ENCODE data around the gene MAPK10. TPM values are rescaled to one million over a fixed set of nuclear protein-coding genes. Genes with fewer than 3 reads are reported as not detected.

Gene MAPK10
- total RNA-seq: not detected in 2 replicates

DNA sequence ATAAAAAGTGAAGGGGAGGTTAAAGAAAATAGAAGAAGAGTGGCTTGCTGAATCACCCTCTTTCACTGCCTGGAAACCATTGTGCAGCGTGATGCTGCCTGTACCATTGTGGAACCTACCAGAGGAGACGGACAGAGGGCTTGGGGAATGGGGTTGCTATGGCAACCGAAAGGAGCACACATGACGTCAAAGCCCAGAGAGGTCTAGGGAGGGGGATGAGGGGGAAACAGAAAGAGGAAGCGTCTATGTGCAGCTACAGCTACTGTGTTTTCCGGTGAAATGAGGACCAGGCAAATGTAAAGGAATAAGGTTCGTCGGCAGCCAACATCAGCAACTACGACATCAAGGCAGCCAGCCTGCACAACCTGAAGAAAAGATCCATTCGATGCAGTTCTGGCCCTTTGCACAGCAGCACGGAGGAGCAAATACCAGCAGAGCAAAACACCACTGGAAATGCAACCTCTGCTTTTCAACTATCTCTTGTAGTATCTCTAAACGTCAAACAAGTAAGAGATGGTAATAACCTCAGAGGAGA, at the start of gene MAPK10:
MAPK10 (minus strand) TSS at position 110 of the 535 bp plus-strand sequence.
- intact Hi-C loops (cut with micrococcal nuclease): no loop called here

GRCh38 chr4:86403575-86403974, 43.7 kb upstream of the MAPK10 start:
- Mint-ChIP-seq H3K27me3 (no peaks in the 10 kb centered on the region), H3K27ac (no peak overlapping the region), H3K9me3 (peaks cover 2% of the 10 kb centered on the region), H3K4me1 (no peaks in the 10 kb centered on the region), H3K36me3 (ENCODE audit: low read depth) (no peaks in the 10 kb centered on the region), H3K4me3 (no peak overlapping the region)
- DNase-seq: no peak
- intact Hi-C loops (cut with micrococcal nuclease): no loop called here

More for the DNA sequence above, at the start of gene MAPK10:
- peaks cover 13% of the 10 kb centered on the region for H3K4me1 Mint-ChIP-seq
- H3K36me3 Mint-ChIP-seq (ENCODE audit: low read depth): no peaks in the 10 kb centered on the region
- peak within 1 kb of the TSS; percentile 77 for H3K4me3 Mint-ChIP-seq
- H3K9me3 Mint-ChIP-seq: no peaks in the 10 kb centered on the region
- DNase-seq: peak; percentile 89
- H3K27me3 Mint-ChIP-seq: peaks cover 15% of the 10 kb centered on the region
- peak within 1 kb of the TSS; percentile 67 for H3K27ac Mint-ChIP-seq

- no peaks in the 10 kb centered on the region for H3K9me3 Mint-ChIP-seq
- no peak overlapping the region for H3K27ac Mint-ChIP-seq
- H3K36me3 Mint-ChIP-seq (ENCODE audit: low read depth): no peaks in the 10 kb centered on the region
- H3K4me3 Mint-ChIP-seq: no peak overlapping the region
- DNase-seq: no peak
- no peaks in the 10 kb centered on the region for H3K4me1 Mint-ChIP-seq
- H3K27me3 Mint-ChIP-seq: no peaks in the 10 kb centered on the region
- intact Hi-C loops (cut with micrococcal nuclease): no loop called here
Observed at GRCh38 chr4:86401826-86402225, 42.0 kb upstream of the MAPK10 start.

DNA sequence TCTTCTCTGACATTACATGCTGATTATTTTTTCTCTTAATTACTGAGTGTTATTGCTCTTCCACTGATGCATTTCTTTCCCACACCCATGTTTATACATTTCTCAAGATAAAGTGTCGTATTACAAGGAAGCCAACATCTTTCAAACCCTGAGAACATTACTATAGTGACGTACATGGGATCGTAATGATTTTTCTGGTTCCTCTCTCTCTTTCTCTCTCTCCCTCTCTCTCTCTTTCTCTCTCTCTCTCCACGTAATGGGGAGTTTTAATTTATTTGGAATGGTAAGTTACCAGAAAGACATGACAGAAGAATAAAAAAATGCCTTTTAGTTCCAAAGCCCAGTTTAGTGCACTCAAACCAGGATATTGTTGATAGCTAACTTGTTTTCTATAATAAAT, 40.4 kb upstream of the MAPK10 start:
- DNase-seq: no peak
- H3K27me3 Mint-ChIP-seq: no peaks in the 10 kb centered on the region
- H3K36me3 Mint-ChIP-seq (ENCODE audit: low read depth): no peaks in the 10 kb centered on the region
- no peaks in the 10 kb centered on the region for H3K4me1 Mint-ChIP-seq
- H3K9me3 Mint-ChIP-seq: no peaks in the 10 kb centered on the region
- H3K27ac Mint-ChIP-seq: no peak overlapping the region
- no peak overlapping the region for H3K4me3 Mint-ChIP-seq
- intact Hi-C loops (cut with micrococcal nuclease): no loop called here

GRCh38 chr4:86398187-86398586, 38.3 kb upstream of the MAPK10 start:
- Mint-ChIP-seq H3K27ac (no peak overlapping the region), H3K27me3 (no peaks in the 10 kb centered on the region)

DNA sequence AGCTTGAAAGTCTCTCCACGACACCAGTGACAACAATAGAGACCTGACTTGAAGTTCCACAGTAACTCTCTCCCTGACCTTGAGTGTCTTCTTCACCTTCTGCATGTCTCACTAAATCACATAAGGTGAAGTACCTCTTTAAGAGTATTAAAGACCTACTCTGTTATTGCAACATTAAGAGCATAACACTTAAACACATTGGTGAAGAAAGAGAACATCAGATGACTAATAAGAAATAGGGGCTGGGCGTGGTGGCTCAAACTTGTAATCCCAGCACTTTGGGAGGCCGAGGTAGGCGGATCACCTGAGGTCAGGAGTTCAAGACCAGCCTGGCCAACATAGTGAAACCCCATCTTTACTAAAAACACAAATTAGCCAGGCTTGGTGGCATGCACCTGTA, 33.9 kb upstream of the MAPK10 start:
- Mint-ChIP-seq H3K4me3 (no peak overlapping the region), H3K9me3 (no peaks in the 10 kb centered on the region), H3K4me1 (no peaks in the 10 kb centered on the region), H3K27me3 (no peaks in the 10 kb centered on the region), H3K27ac (no peak overlapping the region), H3K36me3 (ENCODE audit: low read depth) (no peaks in the 10 kb centered on the region)
- intact Hi-C loops (cut with micrococcal nuclease): no loop called here
- DNase-seq: no peak

More at GRCh38 chr4:86398187-86398586, 38.3 kb upstream of the MAPK10 start:
- no peak for DNase-seq
- H3K9me3 Mint-ChIP-seq: no peaks in the 10 kb centered on the region
- H3K4me1 Mint-ChIP-seq: no peaks in the 10 kb centered on the region
- H3K4me3 Mint-ChIP-seq: no peak overlapping the region
- H3K36me3 Mint-ChIP-seq (ENCODE audit: low read depth): no peaks in the 10 kb centered on the region
- intact Hi-C loops (cut with micrococcal nuclease): no loop called here

DNA sequence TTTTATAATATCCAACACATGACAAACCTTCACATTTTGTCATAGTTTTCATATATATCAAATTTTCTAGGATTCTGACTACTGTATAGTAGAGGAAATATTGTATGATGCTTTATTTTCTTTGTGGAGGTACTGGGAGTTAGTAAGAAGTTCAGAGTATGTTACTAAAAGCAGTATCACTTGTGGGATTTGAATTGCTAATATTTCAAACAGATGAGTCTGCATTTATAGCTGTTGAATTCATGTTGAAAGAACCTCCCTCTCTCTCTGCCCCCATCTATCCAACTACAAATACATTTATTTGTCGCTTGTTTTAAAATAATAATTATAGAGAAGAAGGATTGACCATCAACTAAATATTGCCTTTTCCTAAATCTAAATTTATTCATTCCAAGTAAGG, 29.8 kb upstream of the MAPK10 start:
- Mint-ChIP-seq H3K4me1 (no peaks in the 10 kb centered on the region), H3K27ac (no peak overlapping the region), H3K27me3 (peaks cover 1% of the 10 kb centered on the region), H3K36me3 (ENCODE audit: low read depth) (no peaks in the 10 kb centered on the region), H3K4me3 (no peak overlapping the region), H3K9me3 (no peaks in the 10 kb centered on the region)
- intact Hi-C loops (cut with micrococcal nuclease): no loop called here
- no peak for DNase-seq

GRCh38 chr4:86388252-86388651, 28.4 kb upstream of the MAPK10 start:
- Mint-ChIP-seq H3K27ac (no peak overlapping the region), H3K27me3 (peaks cover 1% of the 10 kb centered on the region), H3K4me1 (no peaks in the 10 kb centered on the region), H3K4me3 (no peak overlapping the region), H3K9me3 (no peaks in the 10 kb centered on the region), H3K36me3 (ENCODE audit: low read depth) (no peaks in the 10 kb centered on the region)
- DNase-seq: no peak
- intact Hi-C loops (cut with micrococcal nuclease): no loop called here

DNA sequence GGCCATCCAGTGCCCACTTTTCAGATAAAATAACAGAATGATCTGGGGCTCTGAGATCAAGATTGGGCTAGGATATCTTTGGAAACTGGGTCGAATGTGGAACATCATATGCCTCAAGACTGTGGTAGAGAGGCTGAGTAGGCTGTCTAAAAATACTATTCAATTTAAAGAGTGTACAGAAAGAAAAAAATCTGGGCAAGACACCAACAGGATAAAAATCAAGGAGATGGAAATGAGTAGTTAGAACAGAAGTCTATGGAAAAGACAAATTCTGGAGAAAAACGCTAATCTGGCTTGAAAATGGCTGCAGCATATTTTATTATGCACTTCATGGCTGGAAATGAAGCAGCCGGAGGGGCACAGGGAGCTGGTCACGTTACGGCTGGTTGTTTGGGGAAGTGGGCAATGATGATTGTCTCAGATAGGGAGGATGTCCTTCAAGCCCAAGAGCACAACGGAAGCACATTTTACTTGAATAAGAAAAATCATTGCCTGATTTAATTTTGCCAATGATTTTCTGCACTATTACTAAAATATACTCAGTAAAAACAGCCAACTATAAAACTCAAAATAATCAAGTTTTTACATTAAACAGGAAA, 27.1 kb upstream of the MAPK10 start:
- Mint-ChIP-seq H3K4me1 (no peaks in the 10 kb centered on the region), H3K27me3 (peaks cover 1% of the 10 kb centered on the region), H3K27ac (no peak overlapping the region), H3K9me3 (no peaks in the 10 kb centered on the region), H3K4me3 (no peak overlapping the region), H3K36me3 (ENCODE audit: low read depth) (no peaks in the 10 kb centered on the region)
- intact Hi-C loops (cut with micrococcal nuclease): no loop called here
- no peak for DNase-seq

GRCh38 chr4:86386201-86386600, 26.3 kb upstream of the MAPK10 start:
- Mint-ChIP-seq H3K36me3 (ENCODE audit: low read depth) (no peaks in the 10 kb centered on the region), H3K4me1 (no peaks in the 10 kb centered on the region), H3K27ac (no peak overlapping the region), H3K9me3 (no peaks in the 10 kb centered on the region), H3K4me3 (no peak overlapping the region), H3K27me3 (peaks cover 1% of the 10 kb centered on the region)
- no peak for DNase-seq
- intact Hi-C loops (cut with micrococcal nuclease): no loop called here

- Mint-ChIP-seq H3K36me3 (ENCODE audit: low read depth) (no peaks in the 10 kb centered on the region), H3K4me3 (no peak overlapping the region), H3K9me3 (no peaks in the 10 kb centered on the region), H3K27ac (no peak overlapping the region), H3K4me1 (no peaks in the 10 kb centered on the region), H3K27me3 (no peaks in the 10 kb centered on the region)
- DNase-seq: no peak
- intact Hi-C loops (cut with micrococcal nuclease): no loop called here
Observed at GRCh38 chr4:86381431-86381830, 21.6 kb upstream of the MAPK10 start.

GRCh38 chr4:86380181-86380724, 20.4 kb upstream of the MAPK10 start:
- no peaks in the 10 kb centered on the region for H3K36me3 Mint-ChIP-seq (ENCODE audit: low read depth)
- no peaks in the 10 kb centered on the region for H3K4me1 Mint-ChIP-seq
- H3K4me3 Mint-ChIP-seq: no peak overlapping the region
- DNase-seq: no peak
- no peaks in the 10 kb centered on the region for H3K27me3 Mint-ChIP-seq
- intact Hi-C loops (cut with micrococcal nuclease): no loop called here
- H3K27ac Mint-ChIP-seq: no peak overlapping the region
- no peaks in the 10 kb centered on the region for H3K9me3 Mint-ChIP-seq

DNA sequence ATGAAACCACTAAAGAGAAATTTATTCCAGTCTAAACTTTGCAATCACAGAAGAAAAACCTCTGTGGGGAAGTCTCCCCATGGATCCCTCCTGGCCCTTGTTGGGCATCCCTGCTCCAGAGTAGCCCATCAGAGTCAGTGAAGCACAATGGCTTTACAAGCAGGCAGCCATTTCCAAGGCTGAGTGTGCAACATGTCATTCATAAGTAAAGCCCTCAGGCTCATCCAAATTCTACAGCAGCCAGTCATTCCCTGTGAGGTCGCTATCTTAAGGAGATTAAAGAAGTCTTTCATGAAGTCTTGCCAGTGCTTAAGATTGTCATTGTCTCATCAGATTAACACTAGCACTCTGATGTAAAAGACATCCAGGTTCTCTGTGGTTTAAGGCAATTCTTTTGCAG, 17.0 kb upstream of the MAPK10 start:
- no peaks in the 10 kb centered on the region for H3K4me1 Mint-ChIP-seq
- no peaks in the 10 kb centered on the region for H3K36me3 Mint-ChIP-seq (ENCODE audit: low read depth)
- H3K27ac Mint-ChIP-seq: no peak overlapping the region
- DNase-seq: no peak
- H3K27me3 Mint-ChIP-seq: no peaks in the 10 kb centered on the region
- H3K4me3 Mint-ChIP-seq: no peak overlapping the region
- H3K9me3 Mint-ChIP-seq: no peaks in the 10 kb centered on the region
- intact Hi-C loops (cut with micrococcal nuclease): no loop called here

DNA sequence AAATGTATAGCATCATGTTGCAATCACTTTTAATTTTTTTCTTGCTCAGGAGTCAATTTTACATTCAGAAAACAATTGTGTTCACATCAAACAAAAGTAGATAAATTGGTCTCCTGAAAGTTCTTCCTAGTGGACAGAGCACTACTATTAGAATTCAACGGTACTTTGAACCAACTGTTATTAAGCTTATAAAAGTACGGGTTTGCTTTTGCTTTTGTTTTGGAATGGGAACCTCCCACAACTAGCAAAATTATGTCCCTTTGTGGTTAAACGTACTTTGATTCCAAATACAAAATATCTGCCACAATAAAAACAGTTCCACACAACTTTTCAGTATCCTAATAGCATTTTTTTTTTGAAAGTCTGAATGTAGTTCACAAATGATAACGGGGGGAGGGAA, 8.6 kb upstream of the MAPK10 start:
- Mint-ChIP-seq H3K36me3 (ENCODE audit: low read depth) (no peaks in the 10 kb centered on the region), H3K27ac (no peak overlapping the region), H3K4me1 (no peaks in the 10 kb centered on the region), H3K9me3 (no peaks in the 10 kb centered on the region), H3K27me3 (peaks cover 2% of the 10 kb centered on the region), H3K4me3 (no peak overlapping the region)
- DNase-seq: no peak
- intact Hi-C loops (cut with micrococcal nuclease): no loop called here

- intact Hi-C loops (cut with micrococcal nuclease): no loop called here
- Mint-ChIP-seq H3K4me3 (no peak overlapping the region), H3K27ac (no peak overlapping the region)
Observed at GRCh38 chr4:86367577-86367976, 7.7 kb upstream of the MAPK10 start.

More at GRCh38 chr4:86367577-86367976, 7.7 kb upstream of the MAPK10 start:
- Mint-ChIP-seq H3K9me3 (no peaks in the 10 kb centered on the region), H3K27me3 (peaks cover 2% of the 10 kb centered on the region), H3K4me1 (no peaks in the 10 kb centered on the region), H3K36me3 (ENCODE audit: low read depth) (no peaks in the 10 kb centered on the region)
- DNase-seq: no peak

Measured in activated CD4-positive, alpha-beta T cell treated with anti-CD3 and anti-CD28 coated beads, Interleukin-2, amount 10 ng/mL, durations not matched to agents 24 days and 14 days (primary cell).